Fibroblast of upper back skin (primary cell): ENCODE results near the gene NR4A1.
"Not testable (repeated sequence)": the region's sequence is repeated elsewhere in the genome, so short reads cannot be mapped to it uniquely, and the experiment has no call there.

Experiments
- DNase-seq: peaks from one replicate; pipeline ENCODE4 v3.0.0-alpha.2; 2013

Gene NR4A1

GRCh38 chr12:52080403-52081251, 29.4 kb downstream of the NR4A1 start:
- no peak for DNase-seq

- no peak for DNase-seq
These were observed 30.1 kb downstream of the NR4A1 start for GRCh38 chr12:52081263-52081733.

- peak; percentile 35 for DNase-seq
These were observed 30.9 kb downstream of the NR4A1 start for GRCh38 chr12:52082026-52082668.

DNA sequence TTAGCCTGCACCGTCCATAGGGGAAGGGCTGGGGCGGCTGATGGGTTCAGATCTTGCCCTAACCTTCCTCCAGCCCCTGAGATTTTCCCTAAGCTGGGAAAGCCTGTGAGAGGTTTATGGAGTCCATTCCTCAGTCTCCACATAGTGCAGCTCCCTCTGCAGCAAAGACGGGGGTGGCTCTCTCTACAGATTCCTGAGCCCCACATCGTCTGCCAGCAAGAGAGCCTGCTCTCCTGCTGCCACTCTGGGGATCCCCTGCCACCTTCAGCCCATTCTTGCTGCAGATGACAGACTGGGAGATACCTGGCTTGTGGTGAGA, 31.4 kb downstream of the NR4A1 start:
- DNase-seq = no peak

GRCh38 chr12:52082988-52083637, 31.9 kb downstream of the NR4A1 start:
- DNase-seq = peak; percentile 62

- DNase-seq = no peak
These were observed 32.4 kb downstream of the NR4A1 start for GRCh38 chr12:52083638-52083996.

GRCh38 chr12:52084491-52085231, 33.4 kb downstream of the NR4A1 start:
- no peak for DNase-seq

DNA sequence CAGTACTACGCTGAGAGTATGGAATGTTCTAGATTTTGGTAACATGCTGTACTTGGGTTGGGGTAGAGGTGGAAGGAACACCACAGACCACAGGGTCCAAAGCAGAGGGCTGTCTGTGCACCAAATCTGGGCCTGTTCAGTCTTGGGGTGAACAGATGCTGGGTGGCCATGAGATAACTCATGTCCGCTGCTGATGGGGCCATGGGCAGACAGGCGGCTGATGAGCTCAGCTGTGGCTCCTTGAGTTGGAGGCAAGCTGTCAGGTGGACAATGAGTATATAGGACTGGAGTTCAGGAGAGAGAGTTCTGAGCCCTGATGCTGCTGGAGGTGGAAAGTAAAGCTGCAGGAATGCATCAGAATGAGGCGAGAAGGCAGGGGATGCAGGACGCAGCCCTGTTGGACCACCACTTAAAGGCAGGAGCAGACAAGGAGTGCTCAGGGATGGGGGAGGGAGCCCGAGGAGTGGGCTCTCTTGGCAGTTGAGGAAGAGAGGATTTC, 34.5 kb downstream of the NR4A1 start:
- DNase-seq = no peak

- no peak for DNase-seq
These were observed 35.1 kb downstream of the NR4A1 start for GRCh38 chr12:52086366-52086765.

DNA sequence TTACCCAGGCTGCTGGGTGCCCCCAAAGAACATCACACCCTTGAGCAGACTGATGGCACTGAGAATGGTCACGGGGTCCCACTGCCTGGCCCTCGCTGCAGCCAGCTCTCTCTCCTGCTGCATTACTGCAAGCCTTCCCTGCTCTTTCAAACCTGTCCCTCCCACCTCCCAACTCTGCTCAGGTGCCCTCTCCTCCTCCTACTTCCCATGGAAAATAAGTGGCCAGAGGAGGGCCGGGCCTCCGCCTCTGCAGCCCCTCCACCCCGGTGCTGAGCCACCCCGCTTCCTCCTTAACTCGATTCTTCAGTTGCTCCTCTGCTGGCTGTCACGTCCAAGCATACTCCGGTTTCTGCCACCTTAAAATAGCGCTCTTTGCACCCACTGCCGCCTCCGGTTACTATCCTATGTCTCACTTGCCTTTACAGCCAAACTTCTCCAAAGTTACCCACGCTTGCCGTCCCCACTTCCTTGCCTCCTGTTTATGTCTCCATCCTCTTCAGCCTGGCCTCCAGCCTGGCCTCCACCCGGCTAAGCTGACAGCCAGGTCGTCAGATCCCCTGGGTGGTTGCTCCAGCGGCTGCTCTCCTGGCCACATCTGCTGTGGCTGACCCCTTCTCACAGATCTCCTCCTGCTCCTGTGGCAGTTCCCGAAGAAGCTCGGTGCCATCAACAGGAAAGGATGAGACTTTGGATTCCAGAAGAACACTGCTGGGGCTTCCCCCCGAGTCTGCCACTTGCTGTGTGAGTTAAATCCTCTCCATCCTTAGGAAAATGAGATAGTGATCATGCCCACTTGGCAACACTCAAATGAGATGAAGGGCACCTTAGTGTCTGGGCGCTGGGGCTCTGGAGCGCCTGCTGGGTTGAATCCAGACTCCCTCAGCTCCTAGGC, 35.9 kb downstream of the NR4A1 start:
- no peak for DNase-seq

- no peak for DNase-seq
These were observed 36.9 kb downstream of the NR4A1 start for GRCh38 chr12:52087961-52088820.

DNA sequence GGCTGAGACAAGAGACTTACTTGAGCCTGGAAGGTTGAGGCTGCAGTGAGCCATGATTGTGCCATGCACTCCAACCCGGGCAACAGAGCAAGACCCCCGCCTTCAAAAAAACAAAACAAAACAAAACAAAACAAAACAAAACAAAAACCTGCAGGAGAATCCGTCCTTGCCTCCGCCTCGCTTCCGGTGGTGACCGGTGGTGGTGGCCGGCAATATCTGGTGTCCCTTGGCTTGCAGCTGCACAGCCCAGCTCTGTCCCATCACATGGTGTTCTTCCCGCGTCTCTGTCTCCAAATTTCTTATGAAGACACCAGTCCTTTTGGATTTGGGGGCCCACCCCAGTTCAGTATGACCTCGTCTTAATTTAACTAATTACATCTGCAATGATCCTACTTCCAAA, 38.2 kb downstream of the NR4A1 start:
- DNase-seq = no peak

DNA sequence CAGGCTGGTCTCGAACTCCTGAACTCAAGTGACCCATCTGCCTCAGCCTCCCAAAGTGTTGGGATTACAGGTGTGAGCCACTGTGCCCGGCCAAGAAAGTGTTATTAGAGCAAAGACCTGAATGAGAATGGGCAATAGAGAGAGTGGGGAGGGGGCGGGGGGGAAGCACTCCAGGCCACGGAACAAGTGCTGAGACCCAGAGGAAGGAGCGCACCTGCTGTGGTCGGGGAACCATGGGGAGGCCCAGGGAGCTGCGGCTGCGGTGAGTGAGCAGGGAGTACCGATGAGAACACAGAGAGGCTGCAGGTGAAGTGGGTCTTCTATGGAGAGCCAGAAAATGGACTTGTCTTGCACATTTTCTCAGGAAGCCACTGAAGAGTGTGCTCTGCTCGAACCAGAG, 39.0 kb downstream of the NR4A1 start:
- no peak for DNase-seq

DNA sequence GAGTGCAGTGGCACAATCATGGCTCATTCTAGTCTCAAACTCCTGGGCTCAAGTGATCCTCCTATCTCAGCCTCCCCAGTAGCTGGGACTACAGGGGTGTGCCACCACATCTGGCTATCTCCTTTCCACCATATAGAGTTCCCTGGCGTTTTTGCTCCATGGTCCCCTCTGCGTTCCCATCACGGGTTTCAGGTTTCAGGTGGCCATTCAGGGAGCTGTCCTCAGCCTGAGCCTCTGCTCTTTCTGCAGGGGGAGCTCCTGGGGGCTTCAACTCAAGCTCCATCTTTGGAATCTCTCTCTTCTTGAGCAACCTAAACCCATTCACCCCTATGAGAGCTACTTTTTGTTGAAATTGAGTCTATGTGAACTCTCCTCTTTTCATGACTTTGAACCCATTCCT, 39.8 kb downstream of the NR4A1 start:
- no peak for DNase-seq

- no peak for DNase-seq
These were observed 40.6 kb downstream of the NR4A1 start for GRCh38 chr12:52091869-52092268.

GRCh38 chr12:52093346-52093745, 42.1 kb downstream of the NR4A1 start:
- no peak for DNase-seq

DNA sequence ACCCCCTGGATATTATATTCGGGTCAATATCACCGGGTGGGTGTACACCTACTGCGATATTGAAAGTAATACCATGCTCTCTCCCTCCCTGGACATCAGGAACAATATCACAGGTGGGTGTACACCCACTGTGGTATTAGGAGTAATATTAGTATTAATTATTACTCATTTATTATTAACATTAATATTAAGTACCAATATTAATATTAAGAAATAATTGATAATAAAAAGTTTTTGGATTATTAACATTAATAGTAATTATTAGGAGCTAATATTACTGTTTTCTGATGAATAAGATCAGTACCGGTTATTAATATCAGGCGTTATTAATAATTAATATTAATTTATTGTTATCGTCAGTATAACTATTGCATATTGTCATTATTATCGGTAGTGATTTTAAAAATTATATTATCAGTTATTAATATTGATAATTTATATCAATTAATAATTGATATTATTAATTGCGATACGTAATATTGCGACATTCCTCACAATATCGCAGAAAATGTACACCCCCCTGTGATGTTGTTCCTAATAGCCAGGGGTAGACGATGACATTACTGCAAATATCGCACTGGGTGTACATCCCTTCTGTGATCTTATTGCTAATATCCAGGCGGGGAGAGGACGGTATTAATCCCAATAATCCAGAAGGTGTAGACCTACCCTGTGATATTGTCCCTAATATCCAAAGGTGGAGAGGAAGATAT, 45.2 kb downstream of the NR4A1 start:
- DNase-seq = no peak

DNA sequence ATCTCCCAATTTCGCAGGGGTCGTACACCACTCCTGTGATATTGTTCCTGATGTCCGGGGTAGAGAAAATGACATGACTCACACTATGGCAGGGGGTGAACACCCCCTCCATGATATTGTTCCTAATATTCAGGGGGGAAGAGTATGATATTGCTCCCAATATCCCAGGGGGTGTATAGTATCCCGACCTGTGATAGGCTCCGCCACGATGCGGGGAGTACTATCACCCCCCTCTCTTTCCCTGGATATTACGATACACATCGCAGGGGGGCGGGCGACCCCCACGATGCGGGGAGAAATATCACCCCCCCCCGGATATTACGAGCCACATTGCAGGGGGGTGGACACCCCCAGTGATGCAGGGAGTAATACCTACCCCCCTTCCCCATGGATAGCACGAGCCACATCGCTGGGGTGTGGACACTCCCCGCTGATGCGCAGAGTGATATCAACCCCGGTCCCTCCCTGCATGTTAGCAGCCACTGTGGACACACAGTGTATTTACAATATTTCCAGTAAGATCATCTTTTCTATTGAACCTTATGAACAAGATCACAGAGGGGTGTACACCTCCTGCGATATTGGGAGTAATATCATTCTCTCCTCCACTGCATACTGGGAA, 45.9 kb downstream of the NR4A1 start:
- DNase-seq = no peak

- DNase-seq = not testable (repeated sequence)
These were observed 53.3 kb downstream of the NR4A1 start for GRCh38 chr12:52104431-52105089.
